HG02840 (cell line): ENCODE results near the gene PDE9A.

ENCODE experiments used
- ATAC-seq: cut with Tn5 transposase; IDR thresholded peaks from one replicate; pipeline ENCODE4 v1.9.1; 2021; ENCODE audit warnings: mild to moderate bottlenecking, moderate library complexity, moderate number of reproducible peaks; ENCODE audit not compliant: unreplicated experiment, low FRiP score

PDE9A gene

DNA sequence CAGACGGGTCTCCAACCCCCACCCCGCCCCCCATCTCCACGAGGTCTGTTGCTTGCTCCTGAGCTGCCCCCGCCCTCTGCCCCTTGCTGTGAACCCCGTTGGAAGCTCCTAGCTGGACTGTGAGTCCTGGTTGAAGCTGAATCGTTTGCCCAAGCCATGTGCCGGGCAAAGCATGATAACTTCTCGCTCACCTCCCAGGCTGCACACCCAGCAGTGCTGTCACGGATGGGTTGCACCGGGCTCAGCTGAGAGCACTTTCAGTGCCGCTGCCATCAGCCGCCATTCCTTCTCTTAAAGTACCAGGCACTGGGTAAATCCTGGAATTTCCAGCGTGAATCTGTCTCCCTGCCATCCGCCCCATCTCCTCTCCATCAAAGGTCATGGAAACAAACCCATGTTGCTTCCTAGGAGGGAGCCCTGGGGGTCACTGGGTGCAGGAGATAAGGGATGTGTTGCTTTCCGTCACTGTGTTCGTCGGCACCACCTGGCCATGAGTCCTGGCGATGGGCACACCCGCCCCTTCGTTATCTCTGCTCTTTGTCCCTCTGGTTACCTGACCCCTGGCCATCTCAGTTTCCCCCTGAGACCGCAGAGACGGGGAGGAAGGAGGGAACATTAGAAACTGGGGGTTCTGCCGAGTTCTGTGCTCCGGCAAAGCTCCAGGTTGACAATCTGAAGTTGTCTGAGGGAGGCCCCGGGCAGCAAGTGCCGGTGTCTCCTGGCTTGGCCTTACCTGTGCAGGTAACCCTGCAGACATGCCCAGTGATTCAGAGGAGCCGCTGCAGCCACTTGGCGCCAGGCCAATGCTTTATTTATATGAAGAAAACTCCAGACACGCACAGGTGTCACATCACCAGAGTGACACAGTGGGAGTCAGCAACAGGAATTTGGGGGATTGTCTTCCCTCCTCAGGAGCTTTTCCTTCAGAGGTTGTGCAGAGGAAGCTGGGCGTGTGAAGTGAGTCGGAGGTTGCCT lies 2.7 kb downstream of the PDE9A start:
- ATAC-seq: no peak

DNA sequence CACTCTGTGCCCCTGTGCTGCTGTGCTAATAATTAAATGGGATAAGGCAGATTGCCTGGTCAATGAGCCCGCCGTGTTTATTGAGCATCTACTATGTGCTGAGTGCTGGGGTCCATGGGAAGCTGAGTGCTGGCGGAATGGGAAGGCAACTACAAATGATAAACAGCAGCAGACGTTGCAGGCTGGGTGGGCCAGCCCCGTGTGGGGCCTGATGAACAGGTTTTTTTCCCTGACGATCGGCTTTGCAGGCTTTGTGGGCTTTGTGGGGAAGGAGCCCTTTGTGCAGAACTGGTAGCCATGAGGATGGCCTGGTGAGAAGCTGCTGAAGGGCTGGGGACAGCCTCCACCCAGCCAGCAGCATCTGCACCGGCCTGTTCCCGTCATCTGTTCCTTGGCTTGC lies 3.5 kb downstream of the PDE9A start:
- no peak for ATAC-seq

DNA sequence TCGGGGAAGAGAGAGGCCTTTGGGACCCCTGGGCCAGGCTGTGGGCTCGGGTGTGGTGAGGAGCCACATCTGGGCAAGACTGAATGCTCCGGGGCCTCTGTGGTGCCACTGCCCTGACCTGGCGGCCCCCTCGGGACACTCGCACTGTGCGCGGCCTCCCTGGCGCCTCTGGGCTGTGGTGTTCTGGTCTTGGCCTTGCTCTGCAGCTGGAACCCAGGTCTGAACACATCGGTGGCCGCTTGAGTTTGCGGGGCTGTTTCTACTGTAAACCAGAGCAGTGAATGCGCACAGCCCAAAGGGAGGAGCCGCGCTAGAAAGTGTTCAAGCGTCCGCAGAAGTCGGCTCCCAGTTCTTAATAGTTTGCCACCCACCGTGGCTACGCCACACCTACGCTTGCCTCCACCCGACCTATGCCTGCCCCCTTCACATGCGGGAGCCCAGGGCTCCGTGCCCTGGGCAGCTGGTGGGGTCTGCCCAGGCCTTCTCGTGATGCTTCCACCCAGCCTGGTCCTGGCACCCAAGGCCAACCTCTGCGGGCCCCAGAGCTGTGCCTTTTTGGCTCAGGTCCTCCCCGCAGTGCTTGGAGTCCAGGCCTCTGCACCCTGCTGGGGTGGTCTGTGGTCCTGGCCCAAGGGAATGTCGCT lies 4.4 kb downstream of the PDE9A start:
- no peak for ATAC-seq

DNA sequence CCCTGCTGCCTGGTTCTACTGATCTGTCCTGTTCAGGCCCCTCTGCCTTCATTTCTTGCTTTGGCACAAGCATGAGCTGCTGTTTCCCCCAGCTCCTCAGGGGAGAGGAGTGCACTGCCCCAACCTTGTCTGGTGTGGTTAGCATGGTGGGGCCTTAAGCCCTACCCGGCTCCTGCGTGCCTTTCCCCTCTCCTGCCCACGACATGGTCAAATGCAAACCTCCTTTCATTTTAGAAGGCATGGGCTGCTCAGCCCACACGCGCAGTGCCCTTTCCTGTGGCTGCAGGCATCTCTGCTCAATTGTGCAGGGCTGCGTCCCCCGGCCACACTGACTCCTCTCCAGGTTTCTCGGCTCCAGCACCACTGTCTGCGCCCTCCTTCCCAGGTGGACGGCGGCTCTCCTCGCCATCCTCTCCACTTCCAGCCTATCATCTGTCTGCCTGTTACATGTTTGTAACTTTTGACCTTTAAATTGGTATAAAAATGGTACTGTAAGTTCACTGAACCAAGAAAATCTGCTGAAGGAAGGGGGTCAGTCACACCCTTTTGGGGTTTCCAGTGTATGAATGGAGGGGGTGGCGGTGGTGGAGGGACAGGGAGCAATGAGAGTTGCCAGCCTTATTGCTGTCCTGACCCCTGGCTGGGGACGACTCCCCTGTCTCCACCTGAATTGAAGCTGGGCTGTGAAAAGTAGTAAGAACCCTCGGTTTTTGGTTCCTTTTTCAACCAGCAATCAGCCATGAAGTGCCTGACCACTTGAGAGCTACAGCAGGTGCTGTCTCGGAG lies 5.1 kb downstream of the PDE9A start:
- no peak for ATAC-seq

DNA sequence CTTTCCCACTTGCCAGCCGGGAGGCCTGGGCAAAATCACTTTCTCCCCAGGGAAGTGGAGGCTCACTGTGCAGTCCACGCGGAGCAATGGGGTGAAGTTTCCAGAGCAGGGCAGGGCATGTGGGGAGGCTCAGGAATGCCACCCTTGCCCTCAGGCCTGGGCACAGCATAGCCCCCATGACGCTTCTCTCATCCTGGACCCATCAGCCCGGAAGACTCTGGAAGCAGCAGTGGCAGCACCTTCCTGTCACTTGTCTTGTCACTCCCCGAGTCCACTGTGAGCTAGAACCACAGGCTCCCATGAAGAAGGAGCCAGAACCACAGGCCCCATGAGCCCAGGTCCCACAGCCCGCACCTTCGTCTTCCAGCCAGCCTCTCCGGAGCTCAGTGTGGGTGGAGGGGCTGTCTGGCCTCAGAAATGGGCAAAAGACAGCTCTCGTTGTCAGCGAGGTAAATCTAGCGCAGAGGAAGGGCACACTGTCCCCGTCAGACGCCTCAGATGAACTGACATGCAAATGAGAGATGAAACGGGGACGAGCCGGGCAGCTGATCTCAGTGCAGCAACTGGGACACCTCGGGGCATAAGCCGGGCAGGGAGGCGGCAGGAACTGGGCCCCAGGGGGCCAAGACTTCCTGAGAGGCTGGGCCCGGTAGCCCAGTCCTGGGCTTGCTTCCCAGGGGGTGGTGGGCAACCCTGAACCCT lies 6.1 kb downstream of the PDE9A start:
- no peak for ATAC-seq

DNA sequence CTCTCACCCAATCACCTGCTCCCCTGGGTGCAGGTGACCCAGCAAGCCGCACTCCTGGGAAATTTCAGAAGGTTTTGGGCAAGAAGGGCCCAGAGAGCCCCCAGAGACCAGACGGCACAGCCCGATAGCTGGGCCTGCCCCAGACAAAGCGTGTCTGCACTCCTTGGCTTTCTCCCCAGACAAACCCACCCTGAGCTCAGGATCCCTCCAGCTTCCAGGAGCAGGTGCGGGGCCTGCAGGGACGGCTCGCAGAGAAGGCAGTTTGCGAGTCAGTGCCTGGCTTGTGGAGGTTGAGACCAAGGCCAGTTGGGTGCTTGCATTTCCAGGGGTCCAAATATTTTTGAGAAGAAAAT lies 6.7 kb downstream of the PDE9A start:
- no peak for ATAC-seq

DNA sequence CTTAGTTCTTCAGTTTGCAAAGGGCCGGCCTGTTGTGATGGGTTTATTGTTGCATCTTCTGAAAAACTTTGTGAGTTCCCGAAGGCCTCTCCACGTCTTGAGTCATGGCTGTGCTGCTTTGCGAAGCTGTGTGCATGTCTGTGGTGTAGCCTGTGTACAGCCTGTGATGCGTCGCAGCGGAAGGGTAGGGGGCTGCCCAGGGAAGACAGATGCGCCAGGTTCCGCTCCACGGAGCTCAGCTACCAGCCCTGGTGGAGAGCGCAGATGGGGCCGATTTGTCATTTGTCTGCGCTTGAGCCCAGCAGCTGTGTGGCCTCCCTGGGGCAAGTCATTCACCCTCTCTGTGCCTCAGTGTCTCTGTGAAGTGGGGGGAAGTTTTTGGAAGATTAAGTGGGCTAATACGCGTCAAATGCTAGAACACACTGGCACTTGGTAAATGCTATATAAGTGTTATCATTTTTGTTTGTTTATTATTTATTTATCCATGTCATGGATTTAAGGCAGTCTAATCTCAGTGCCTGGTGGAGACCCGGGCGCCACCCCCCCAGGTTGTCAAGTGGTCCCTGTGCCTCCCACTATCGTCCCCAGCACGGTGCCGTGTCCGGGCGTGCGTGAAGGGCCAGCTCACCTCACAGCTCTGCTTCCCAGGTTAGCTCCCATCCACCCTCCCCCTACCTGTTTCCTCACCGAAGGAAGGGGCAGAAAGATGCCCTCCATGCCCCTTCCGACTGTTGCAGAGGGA lies 8.4 kb downstream of the PDE9A start:
- ATAC-seq: no peak

DNA sequence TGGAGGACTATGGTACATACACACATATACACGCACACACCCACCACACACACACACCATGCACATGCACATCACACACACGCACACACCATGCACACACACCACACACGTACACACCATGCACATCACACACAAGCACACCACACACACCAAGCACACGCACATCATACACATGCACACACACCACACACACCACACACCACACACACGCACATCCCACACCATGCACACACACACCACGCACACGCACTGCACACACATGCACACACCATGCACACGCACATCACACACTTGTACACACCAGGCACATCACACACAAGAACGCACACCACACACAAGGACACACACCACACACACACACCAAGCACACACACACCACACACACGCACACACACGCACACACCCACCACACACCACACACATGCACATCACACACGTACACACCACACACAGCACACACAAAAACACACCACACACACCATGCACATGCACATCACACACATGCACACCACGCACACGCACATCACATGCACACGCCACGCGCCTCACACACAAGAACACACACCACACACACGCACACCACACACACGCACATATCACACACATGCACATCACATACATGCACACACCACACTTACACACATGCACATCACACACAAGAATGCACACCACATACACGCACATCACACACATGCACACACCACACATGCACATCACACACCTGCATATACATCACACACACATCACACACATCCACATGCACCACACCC lies 9.2 kb downstream of the PDE9A start:
- no peak for ATAC-seq

DNA sequence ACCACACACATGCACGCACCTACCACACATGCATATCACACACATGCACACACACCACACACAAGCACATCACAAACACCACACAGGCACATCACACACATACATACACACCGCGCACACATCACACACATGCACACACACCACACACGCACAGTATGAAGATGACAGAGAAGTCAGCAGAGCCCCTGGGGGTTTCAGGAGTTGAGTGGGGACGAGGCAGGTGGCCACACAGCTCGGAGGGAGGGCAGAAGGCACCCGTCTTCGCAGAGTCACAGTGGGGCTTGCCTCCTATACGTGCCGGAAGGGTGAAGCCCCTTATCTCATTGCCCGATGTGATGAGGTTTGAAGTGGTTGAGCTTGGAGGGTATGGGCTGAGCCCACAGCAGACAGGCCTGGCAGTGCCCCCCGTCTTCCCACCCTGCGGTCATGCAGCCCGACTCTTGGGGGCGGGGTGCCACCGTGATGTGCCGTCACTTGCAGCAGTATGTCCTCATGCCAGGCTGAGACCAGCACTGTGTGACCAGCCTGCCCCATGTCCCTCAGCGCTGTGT lies 9.9 kb downstream of the PDE9A start:
- ATAC-seq: no peak

DNA sequence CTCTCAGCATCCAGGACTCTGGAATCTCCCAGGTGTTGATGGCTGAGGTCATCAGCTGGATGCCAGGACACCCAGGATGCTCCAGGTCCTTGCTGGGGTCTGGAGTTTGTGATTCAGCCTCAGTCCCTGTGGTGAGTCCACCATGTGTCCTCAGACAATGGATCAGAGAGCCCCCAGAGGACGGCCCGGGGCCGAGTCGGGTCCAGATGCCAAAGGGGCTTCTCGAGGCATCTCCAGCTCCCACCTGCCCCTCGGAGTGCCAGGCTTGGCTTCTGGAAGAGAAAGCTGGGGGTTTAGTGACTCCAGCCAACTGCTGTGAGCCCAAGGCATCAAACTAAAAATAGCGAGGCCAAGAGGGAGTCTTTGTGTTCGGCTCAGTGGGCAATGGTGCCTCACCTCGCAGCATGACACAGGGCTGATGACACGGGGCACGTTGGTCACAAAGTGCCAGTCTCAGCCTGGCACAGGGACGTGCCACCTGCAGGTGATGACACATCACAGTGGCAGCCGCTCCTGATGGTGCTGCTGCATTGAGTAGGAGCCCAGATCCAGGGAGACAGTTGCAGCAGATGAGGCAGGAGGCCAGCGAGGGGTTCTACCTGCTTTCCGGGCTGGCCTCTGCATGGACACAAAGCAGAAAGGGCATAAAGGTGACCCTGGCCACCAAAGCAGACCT lies 10.6 kb downstream of the PDE9A start:
- ATAC-seq: no peak

DNA sequence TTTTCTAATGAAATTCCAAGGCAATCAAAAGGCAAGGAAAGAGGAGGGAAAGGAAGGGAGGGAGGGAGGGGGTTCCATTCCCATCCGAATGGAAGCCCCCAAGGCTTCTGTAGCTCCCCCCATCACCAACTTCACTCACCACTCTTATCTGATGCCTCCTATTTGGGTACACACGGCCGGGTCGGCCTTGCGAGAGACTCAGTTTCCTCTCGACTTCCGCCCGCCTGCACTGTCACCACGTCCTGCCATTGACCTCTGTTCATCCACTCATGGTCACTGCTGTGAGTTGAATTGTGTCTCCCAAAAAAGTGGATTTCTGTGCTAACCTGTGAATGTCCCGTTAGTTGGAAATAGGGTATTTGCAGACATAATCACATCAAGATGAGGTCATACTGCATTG lies 11.2 kb downstream of the PDE9A start:
- ATAC-seq: no peak

DNA sequence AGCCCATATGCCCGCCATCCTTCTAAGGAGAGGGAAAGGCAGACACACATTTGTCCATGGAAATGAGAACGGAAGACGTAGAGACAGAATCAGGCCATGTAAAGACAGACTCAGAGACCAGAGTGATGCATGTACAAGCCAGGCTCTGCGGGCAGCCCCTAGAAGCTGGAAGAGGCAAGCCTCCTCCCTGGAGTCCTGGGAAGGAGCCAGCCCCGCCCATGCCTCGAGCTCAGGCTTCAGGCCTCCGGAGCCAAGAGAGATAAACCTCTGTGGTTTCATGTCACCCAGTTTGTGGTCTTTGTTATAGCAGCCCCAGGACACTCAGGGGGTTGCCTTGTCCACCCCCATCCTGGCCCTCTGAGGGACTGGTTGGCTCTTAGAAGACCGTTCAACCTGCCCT lies 11.6 kb downstream of the PDE9A start:
- no peak for ATAC-seq

DNA sequence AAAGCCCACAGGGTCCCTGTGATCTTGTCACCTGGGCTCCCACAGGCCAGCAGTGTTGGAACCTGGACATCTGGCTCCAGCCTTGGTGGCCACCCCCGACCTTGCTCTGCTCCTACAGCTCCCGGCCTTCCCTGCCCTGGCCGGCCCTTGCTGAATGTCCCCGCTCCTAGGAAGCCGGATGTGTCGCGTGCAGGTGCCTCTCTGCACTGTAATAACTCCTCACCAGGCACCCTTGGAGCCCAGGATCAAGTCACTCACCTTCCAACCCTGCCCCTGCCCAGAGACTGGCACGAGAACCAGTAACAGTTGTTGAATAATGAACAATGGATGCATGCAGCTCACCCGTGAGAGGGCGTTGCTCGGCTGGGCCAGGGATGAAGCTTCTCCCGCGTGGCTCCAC lies 12.1 kb downstream of the PDE9A start:
- no peak for ATAC-seq

DNA sequence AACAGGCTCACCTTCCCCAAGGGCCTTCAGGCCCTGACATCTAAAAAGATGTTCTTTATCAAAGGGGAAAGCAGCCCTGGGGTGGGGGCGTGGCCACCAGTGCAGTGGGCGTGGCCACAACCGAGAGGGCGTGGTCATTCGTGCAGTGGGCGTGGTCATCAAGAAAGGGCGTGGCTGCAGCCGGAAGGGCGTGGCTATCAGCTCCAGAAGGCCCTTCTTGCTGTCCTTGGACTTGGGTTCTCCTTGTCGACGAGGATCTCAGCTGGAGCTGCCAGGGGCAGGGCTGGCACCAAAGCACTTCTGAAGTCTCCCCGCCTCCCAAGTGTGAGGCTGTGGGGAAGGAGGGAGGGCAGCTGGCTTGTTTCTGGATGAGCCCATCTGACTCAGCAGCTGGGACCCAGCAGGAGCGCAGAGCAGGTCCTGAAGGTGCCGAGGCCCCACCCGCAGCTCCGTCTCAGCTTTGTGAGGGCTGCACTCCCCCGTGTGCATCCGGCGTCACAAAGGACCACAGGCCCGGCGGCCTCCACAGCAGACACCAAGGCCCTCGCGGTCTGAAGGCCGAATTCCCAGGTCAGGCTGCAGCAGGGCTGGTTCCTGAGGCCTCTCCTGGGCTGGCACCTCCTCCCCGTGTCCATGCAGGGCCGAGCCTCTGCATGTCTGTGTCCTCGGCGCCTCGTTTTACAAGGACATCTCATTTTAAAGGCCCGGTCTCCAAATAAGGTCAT lies 12.8 kb downstream of the PDE9A start:
- ATAC-seq: no peak

DNA sequence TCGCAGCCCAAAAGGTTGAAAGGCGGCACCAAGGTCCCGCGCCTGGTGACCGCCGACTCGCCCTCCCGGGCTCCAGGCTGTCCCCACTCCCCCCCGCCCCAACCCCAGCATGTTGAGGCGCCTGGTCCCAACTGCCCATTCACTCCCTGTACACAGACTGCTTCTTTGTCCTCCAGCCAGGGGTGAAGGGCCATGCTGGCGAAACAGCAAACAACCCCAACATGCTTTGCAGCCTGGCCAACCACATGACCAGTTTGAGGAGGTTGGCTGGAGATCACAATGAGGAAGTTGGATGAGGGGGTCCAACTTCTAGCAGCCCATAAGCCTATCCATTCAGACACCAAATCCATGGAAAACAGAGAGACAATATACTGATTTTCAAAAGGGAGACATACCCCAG lies 13.5 kb downstream of the PDE9A start:
- ATAC-seq: no peak

DNA sequence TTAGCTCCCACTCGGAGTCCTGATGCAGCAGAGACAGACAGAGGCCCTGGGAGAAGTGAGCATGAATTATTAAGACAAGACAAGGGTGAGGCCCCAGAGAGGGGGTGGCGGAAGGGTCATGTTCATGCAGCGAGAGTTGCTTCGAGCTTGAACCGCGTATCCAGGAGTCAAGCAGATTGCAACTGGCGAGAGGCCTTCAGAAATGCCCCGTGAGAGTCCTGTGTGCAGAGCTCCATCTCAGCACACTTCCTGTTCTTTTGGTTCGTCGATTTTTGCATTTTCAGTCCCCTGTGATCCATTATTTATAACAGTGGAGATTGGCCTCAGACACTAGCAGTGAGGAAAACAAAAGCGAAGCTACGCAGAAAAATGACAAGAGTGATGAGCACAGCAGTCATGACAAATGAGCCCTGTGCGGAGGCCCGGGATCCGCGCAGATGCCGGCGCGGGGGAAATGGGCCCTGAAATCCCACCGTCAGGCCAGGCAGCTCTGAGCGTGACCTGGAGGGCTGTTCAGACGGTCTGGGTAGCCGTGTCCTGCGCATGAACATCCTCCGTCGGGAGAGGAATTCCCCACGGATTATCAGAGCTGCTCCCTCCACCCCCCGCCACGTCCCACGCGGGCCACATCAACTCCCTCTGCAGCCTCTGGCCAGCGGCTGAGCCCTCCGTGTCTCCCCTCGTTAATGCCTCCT lies 15.0 kb downstream of the PDE9A start:
- no peak for ATAC-seq

DNA sequence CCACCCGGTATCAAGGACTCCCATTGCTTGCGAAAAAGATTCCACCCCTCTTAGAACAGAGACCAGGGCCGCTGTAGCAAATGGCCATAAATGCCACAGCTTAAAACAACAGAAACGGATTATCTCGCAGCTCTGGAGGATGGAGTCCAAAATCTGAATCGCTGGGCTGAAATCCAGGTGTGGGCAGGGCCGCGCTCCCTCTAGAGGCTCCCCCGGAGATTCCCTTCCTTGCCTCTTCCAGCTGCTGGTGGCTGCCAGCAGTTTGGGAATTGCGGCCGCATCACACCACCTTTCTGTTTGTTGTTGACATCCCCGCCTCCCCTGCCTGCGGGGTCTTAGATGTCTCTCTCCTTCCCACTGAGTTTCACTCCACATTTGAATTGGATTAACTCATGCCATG lies 15.6 kb downstream of the PDE9A start:
- no peak for ATAC-seq
